SH-SY5Y (cell line): Measurements from ENCODE around the gene TMX4.

ENCODE experiments used
- GATA2 ChIP-seq: IDR thresholded peaks from 2 replicates; pipeline ENCODE4 v1.6.1; 2011; ENCODE audit warnings: mild to moderate bottlenecking, low read depth, low read length
- GATA3 ChIP-seq: IDR thresholded peaks from 2 replicates; pipeline ENCODE4 v1.6.1; 2011; ENCODE audit warnings: low read depth, mild to moderate bottlenecking, low read length, moderate library complexity

- TF ChIP-seq GATA3 (no peak), GATA2 (no peak)
Observed at GRCh38 chr20:8021541-8022269, 2.1 kb upstream of the TMX4 start.
